Measurements from ENCODE around the gene DNHD1.

The DNHD1 gene

GRCh38 chr11:6483015-6483414 lies 14.1 kb upstream of the DNHD1 start:
- H3K4me3 ChIP-seq (ENCODE audit: low read length), result no peak overlapping the region
- H3K4me2 ChIP-seq (ENCODE audit: low read depth, low read length), result no peak overlapping the region

GRCh38 chr11:6485661-6486060 lies 11.4 kb upstream of the DNHD1 start:
- Histone ChIP-seq H3K27ac (ENCODE audit: low read length) (no peak overlapping the region), H3K9me3 (replicated peaks; ENCODE audit: insufficient read depth, low read length) (no peaks in the 10 kb centered on the region), H3K9ac (ENCODE audit: low read length) (no peak overlapping the region), H3K4me1 (ENCODE audit: low read length) (peaks cover 13% of the 10 kb centered on the region), H3K9me2 (replicated peaks; ENCODE audit: insufficient read depth, low read length) (no peaks in the 10 kb centered on the region), H3K79me2 (ENCODE audit: low read length) (peaks cover 31% of the 10 kb centered on the region), H3K36me3 (replicated peaks; ENCODE audit: insufficient read depth, low read length) (0 out of 2 replicates have a peak, but pooled peaks cover 12% of the 10 kb centered on the region), H3F3A (ENCODE audit: insufficient read depth, low read length) (0 out of 2 replicates have a peak, but pooled peaks cover 4% of the 10 kb centered on the region), H3K4me3 (ENCODE audit: low read length) (no peak overlapping the region), H2AFZ (ENCODE audit: low read length) (no peak overlapping the region), H3K4me2 (ENCODE audit: low read depth, low read length) (no peak overlapping the region), H3K27me3 (replicated peaks; ENCODE audit: insufficient read depth, low read length) (no peaks in the 10 kb centered on the region), H4K20me1 (ENCODE audit: insufficient read depth, low read length) (no peaks in the 10 kb centered on the region)
- TF ChIP-seq EZH2phosphoT487 (IDR thresholded peaks at IDR 0.05; ENCODE audit: low read length), result no peak
- TF ChIP-seq CTCF (IDR thresholded peaks at IDR 0.05; ENCODE audit: low read length), result no peak
- TF ChIP-seq EZH2 (optimal IDR thresholded peaks at IDR 0.05; ENCODE audit: low read depth, low read length), result no peak
- DNase-seq, result no peak

More at GRCh38 chr11:6483015-6483414, 14.1 kb upstream of the DNHD1 start:
- Histone ChIP-seq H3K27ac (ENCODE audit: low read length) (no peak overlapping the region), H3K9me2 (replicated peaks; ENCODE audit: insufficient read depth, low read length) (no peaks in the 10 kb centered on the region), H3K4me1 (ENCODE audit: low read length) (peaks cover 19% of the 10 kb centered on the region), H3K36me3 (replicated peaks; ENCODE audit: insufficient read depth, low read length) (0 out of 2 replicates have a peak, but pooled peaks cover 12% of the 10 kb centered on the region), H4K20me1 (ENCODE audit: insufficient read depth, low read length) (no peaks in the 10 kb centered on the region), H3K27me3 (replicated peaks; ENCODE audit: insufficient read depth, low read length) (no peaks in the 10 kb centered on the region), H3F3A (ENCODE audit: insufficient read depth, low read length) (0 out of 2 replicates have a peak, but pooled peaks cover 4% of the 10 kb centered on the region), H3K79me2 (ENCODE audit: low read length) (peaks cover 49% of the 10 kb centered on the region), H3K9me3 (replicated peaks; ENCODE audit: insufficient read depth, low read length) (no peaks in the 10 kb centered on the region), H3K9ac (ENCODE audit: low read length) (no peak overlapping the region), H2AFZ (ENCODE audit: low read length) (no peak overlapping the region)
- no peak for TF ChIP-seq EZH2 (optimal IDR thresholded peaks at IDR 0.05; ENCODE audit: low read depth, low read length)
- no peak for TF ChIP-seq EZH2phosphoT487 (IDR thresholded peaks at IDR 0.05; ENCODE audit: low read length)
- no peak for TF ChIP-seq CTCF (IDR thresholded peaks at IDR 0.05; ENCODE audit: low read length)
- no peak for DNase-seq

- Histone ChIP-seq H3K27ac (ENCODE audit: low read length) (no peak overlapping the region), H3K4me1 (ENCODE audit: low read length) (peaks cover 13% of the 10 kb centered on the region), H3K79me2 (ENCODE audit: low read length) (peaks cover 26% of the 10 kb centered on the region), H3K4me3 (ENCODE audit: low read length) (no peak overlapping the region), H3F3A (ENCODE audit: insufficient read depth, low read length) (0 out of 2 replicates have a peak, but pooled peaks cover 4% of the 10 kb centered on the region), H3K9ac (ENCODE audit: low read length) (no peak overlapping the region), H3K27me3 (replicated peaks; ENCODE audit: insufficient read depth, low read length) (no peaks in the 10 kb centered on the region), H3K36me3 (replicated peaks; ENCODE audit: insufficient read depth, low read length) (0 out of 2 replicates have a peak, but pooled peaks cover 12% of the 10 kb centered on the region), H2AFZ (ENCODE audit: low read length) (no peak overlapping the region), H3K4me2 (ENCODE audit: low read depth, low read length) (no peak overlapping the region), H4K20me1 (ENCODE audit: insufficient read depth, low read length) (no peaks in the 10 kb centered on the region), H3K9me3 (replicated peaks; ENCODE audit: insufficient read depth, low read length) (no peaks in the 10 kb centered on the region), H3K9me2 (replicated peaks; ENCODE audit: insufficient read depth, low read length) (no peaks in the 10 kb centered on the region)
- DNase-seq, result no peak
- TF ChIP-seq CTCF (IDR thresholded peaks at IDR 0.05; ENCODE audit: low read length) (no peak), EZH2phosphoT487 (IDR thresholded peaks at IDR 0.05; ENCODE audit: low read length) (no peak), EZH2 (optimal IDR thresholded peaks at IDR 0.05; ENCODE audit: low read depth, low read length) (no peak)
Observed at GRCh38 chr11:6486256-6486655, 10.8 kb upstream of the DNHD1 start.

Measured in MM.1S (cell line).